Spleen (tissue), 7 donors: ENCODE results near the gene MRC2.

Experiments used
- POLR2A ChIP-seq, 3 donors: fragments of 450-650 bp; IDR thresholded peaks; one replicate each; pipeline ENCODE4 v1.5.1; 2017; ENCODE audit warnings: antibody characterized with exemption in 3 of 3, mild to moderate bottlenecking in 1 of 3
- POLR2AphosphoS5 ChIP-seq, 3 donors: sonication (generic); formaldehyde crosslinking; IDR thresholded peaks; one replicate each; pipeline ENCODE4 v1.5.1; 2017; ENCODE audit warnings: antibody characterized with exemption in 3 of 3
- TF ChIP-seq, protein P1 (sequence below), 11 experiments: fragments of 200-600 bp in 7 of 11; fragments of 450-650 bp in 4 of 11; sonication (generic) in 4 of 11; IDR thresholded peaks in 8 of 11; conservative IDR thresholded peaks in 3 of 11; 1 replicate in 7 of 11; 2 replicates in 4 of 11; pipeline versions ENCODE4 v1.4.0 to v1.8.0; 2016 to 2021; ENCODE audit warnings: antibody characterized with exemption in 11 of 11, inconsistent platforms in 4 of 11, mild to moderate bottlenecking in 1 of 11
- donor health status: DM: no; HTN: no; CAD: no; lungs with moderate emphysema.
- donor health status: DM: no; HTN: no; CAD: no.
- donor health status: DM: no; HTN: no; CAD: no.

DNA sequence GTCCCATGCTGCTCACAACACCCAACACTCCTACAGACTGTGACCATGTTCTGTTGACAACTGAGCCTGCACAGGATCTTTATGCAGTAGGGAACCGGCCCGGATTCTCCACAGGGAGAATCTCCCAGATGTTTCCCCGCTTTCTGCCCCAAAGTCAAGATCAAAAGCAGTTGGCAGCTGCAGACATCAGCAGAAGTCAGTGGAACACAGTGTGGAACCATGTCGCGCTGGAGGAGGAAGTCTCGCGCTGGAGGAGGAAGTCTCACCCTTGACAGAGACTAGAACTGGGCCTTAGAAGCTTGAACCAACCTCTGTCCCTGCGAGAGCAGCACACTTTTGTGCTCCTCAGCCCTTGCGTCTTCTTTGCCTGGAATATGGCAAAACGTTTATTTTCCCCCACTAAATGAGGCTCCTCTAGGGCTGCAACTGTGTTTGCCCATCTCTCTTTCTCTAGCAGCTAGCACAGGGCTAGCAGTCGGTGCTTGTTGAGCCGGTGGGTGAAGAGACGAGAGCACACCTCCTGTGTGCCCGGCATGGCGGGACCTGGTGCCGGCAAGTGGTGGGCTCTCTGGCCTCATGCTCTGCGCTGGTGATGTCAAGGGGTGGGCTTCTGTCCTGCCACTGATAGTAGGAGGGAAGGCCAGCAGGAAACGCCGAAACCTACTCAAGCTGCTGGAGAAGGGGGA lies 2.1 kb upstream of the MRC2 start:
- TF ChIP-seq, protein P1, sequence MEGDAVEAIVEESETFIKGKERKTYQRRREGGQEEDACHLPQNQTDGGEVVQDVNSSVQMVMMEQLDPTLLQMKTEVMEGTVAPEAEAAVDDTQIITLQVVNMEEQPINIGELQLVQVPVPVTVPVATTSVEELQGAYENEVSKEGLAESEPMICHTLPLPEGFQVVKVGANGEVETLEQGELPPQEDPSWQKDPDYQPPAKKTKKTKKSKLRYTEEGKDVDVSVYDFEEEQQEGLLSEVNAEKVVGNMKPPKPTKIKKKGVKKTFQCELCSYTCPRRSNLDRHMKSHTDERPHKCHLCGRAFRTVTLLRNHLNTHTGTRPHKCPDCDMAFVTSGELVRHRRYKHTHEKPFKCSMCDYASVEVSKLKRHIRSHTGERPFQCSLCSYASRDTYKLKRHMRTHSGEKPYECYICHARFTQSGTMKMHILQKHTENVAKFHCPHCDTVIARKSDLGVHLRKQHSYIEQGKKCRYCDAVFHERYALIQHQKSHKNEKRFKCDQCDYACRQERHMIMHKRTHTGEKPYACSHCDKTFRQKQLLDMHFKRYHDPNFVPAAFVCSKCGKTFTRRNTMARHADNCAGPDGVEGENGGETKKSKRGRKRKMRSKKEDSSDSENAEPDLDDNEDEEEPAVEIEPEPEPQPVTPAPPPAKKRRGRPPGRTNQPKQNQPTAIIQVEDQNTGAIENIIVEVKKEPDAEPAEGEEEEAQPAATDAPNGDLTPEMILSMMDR (IDR thresholded peaks at IDR 0.05 in 8 of 11, conservative IDR thresholded peaks at IDR 0.05 in 3 of 11) = no peak
- TF ChIP-seq POLR2A (IDR thresholded peaks at IDR 0.05) (no peak), POLR2AphosphoS5 (IDR thresholded peaks at IDR 0.05) (peak in 2 of 3 donors; percentile 17 to 51)
